Gastrocnemius medialis (tissue), 4 donors: ENCODE measurements around the gene ARMC2.

ENCODE experiments used
- POLR2A ChIP-seq, 2 donors: fragments of 450-650 bp; IDR thresholded peaks; one replicate each; pipeline ENCODE4 v1.6.1; 2017; ENCODE audit warnings: antibody characterized with exemption in 2 of 2, mild to moderate bottlenecking in 2 of 2, moderate library complexity in 2 of 2
- TF ChIP-seq, protein P1 (sequence below), 5 experiments: fragments of 450-650 bp in 3 of 5; fragments of 200-600 bp in 2 of 5; sonication (generic) in 2 of 5; IDR thresholded peaks in 4 of 5; conservative IDR thresholded peaks in 1 of 5; 1 replicate in 4 of 5; 2 replicates in 1 of 5; pipeline ENCODE4 v1.5.1; 2016 to 2019; ENCODE audit warnings: antibody characterized with exemption in 5 of 5, mild to moderate bottlenecking in 3 of 5, moderate library complexity in 3 of 5

DNA sequence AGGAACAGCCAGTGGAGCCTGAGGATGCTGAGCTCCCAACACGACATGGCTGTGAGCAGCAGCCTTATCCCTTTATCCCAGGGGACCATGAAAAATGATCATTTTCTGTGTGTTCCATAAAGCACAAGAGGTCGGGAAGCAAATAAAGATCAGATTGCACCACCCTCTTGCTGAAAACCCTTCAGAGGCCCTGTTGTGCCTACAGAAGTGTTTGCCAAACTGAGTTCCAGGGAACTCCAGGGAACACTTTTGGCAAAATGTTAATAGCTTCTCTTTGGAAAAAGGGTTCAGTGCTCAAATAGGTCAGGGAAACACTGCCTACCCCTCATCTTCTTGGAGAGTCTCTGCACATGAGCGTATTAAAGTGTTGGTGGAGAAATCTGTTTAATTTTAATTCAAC lies 24.4 kb downstream of the ARMC2 start:
- TF ChIP-seq, protein P1, sequence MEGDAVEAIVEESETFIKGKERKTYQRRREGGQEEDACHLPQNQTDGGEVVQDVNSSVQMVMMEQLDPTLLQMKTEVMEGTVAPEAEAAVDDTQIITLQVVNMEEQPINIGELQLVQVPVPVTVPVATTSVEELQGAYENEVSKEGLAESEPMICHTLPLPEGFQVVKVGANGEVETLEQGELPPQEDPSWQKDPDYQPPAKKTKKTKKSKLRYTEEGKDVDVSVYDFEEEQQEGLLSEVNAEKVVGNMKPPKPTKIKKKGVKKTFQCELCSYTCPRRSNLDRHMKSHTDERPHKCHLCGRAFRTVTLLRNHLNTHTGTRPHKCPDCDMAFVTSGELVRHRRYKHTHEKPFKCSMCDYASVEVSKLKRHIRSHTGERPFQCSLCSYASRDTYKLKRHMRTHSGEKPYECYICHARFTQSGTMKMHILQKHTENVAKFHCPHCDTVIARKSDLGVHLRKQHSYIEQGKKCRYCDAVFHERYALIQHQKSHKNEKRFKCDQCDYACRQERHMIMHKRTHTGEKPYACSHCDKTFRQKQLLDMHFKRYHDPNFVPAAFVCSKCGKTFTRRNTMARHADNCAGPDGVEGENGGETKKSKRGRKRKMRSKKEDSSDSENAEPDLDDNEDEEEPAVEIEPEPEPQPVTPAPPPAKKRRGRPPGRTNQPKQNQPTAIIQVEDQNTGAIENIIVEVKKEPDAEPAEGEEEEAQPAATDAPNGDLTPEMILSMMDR (IDR thresholded peaks at IDR 0.05 in 4 of 5, conservative IDR thresholded peaks at IDR 0.05 in 1 of 5): no peak
- no peak for TF ChIP-seq POLR2A (IDR thresholded peaks at IDR 0.05)
